ENCODE data around the gene ADAMTSL3.
A peak's percentile ranks its signal among the peaks of the same experiment; 100 is the strongest.

The ADAMTSL3 gene

DNA sequence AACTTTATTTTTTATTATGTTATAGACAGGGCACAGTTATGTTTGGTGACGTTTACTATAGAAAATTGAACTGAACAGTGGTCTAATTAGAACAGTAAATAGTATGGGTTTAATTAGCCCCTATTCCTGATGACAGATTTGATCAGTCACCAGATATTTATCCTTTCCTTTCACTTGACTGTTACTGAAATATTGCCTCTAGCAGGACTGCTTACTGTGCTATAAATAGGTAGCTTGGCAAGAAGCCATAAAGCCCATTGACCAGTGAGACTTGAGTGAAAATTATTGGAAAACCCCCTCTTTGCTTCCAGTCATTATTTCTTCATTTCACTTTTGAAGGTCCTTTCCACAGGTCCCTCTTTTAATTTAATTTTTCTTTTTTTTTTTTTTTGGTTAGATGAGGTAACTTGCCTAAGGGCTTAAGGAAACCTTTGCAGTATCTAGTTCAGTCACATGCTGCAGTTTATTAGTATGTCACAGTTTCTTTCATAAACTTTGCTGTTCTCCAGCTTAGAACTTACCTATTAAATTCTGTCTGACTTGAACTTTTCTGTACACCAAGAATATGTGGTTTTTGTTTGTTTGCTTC lies 115.6 kb downstream of the ADAMTSL3 start:
- H3K4me3 ChIP-seq (ENCODE audit: low read depth, low read length) = no peak overlapping the region
- DNase-seq (ENCODE audit: low read depth) = peak; percentile 33
- TF ChIP-seq, protein P1, sequence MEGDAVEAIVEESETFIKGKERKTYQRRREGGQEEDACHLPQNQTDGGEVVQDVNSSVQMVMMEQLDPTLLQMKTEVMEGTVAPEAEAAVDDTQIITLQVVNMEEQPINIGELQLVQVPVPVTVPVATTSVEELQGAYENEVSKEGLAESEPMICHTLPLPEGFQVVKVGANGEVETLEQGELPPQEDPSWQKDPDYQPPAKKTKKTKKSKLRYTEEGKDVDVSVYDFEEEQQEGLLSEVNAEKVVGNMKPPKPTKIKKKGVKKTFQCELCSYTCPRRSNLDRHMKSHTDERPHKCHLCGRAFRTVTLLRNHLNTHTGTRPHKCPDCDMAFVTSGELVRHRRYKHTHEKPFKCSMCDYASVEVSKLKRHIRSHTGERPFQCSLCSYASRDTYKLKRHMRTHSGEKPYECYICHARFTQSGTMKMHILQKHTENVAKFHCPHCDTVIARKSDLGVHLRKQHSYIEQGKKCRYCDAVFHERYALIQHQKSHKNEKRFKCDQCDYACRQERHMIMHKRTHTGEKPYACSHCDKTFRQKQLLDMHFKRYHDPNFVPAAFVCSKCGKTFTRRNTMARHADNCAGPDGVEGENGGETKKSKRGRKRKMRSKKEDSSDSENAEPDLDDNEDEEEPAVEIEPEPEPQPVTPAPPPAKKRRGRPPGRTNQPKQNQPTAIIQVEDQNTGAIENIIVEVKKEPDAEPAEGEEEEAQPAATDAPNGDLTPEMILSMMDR (IDR thresholded peaks at IDR 0.05; ENCODE audit: insufficient read depth, low read depth, low read length, missing control alignments) = no peak

DNA sequence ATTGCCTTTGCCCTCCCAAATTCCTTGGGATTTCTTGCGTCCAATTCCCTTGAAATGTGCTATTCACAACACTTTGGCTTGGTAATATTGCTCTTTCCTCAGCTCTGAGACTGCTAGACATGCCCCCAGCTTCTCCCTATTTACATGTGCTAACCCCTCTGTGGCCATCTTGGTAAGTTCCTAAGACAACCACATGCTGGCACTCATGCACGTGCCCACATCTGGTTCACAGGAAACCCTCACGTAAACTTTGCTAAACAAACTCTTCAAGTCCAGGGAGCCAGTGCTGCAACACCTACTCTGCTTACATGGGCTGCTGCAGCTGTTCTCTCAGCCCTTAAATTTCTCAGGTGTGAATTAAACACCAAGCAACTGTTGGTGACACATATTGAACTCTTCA lies 121.8 kb downstream of the ADAMTSL3 start:
- H3K4me3 ChIP-seq (ENCODE audit: low read depth, low read length) = no peak overlapping the region
- TF ChIP-seq, protein P1 (IDR thresholded peaks at IDR 0.05; ENCODE audit: insufficient read depth, low read depth, low read length, missing control alignments) = peak; percentile 24
- DNase-seq (ENCODE audit: low read depth) = peak; percentile 53

DNA sequence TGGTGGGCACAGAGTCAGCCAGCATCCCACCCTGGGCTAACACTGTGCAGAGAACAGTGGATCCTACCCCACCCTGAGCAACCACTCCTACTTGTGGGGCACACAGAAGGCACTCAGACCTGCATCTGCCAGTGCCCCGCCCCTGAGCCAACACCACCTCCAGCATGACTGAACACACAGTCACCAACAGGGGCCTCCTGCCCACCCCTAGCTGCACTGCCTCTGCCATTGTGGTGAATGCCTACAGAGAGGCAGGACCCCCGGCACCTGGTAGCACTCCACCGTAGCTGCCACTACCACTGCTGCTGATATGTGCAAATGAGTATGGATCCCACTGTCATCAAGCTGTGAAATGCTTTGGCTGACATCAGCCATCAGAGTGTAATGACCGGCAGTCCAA lies 123.1 kb downstream of the ADAMTSL3 start:
- DNase-seq (ENCODE audit: low read depth) = no peak
- TF ChIP-seq, protein P1 (IDR thresholded peaks at IDR 0.05; ENCODE audit: insufficient read depth, low read depth, low read length, missing control alignments) = no peak
- no peak overlapping the region for H3K4me3 ChIP-seq (ENCODE audit: low read depth, low read length)

DNA sequence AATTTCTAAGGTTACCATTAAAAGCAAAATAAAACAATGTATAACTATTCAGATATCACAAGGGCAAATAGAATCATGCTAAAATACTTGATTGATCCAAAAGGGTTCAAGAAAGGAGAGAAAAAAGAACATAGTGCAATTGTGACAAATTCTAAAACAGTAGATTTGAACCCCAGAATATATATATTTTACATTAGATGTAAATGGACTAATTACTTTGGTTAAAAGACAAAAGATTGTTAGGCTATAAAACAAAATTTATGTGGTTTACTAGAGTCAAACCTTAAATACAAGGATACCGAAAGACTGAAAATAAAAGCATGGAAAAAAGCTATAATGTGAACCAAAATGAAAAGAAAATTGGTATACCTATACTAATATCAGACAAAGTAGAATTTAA lies 129.3 kb downstream of the ADAMTSL3 start:
- TF ChIP-seq, protein P1 (IDR thresholded peaks at IDR 0.05; ENCODE audit: insufficient read depth, low read depth, low read length, missing control alignments) = no peak
- no peak for DNase-seq (ENCODE audit: low read depth)

DNA sequence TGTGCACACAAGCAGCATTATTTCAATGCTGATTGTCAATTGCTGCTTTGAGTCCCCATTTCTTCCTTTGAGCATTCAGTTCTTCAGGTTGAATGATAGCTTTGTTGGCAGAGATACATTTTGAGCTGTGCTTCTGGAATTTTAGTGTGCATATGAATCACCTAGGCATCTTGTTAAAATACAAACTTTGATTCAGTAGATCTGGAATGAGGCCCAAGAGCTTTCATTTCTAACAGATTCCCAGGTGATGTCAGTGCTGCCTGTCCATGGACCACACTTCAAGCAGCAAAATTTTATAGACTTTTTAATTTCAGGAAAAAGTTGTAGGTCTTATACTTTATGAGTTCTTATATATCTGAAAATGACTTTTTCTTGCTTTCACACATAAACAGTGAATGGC lies 131.1 kb downstream of the ADAMTSL3 start:
- no peak overlapping the region for H3K4me3 ChIP-seq (ENCODE audit: low read depth, low read length)
- TF ChIP-seq, protein P1 (IDR thresholded peaks at IDR 0.05; ENCODE audit: insufficient read depth, low read depth, low read length, missing control alignments) = no peak
- DNase-seq (ENCODE audit: low read depth) = no peak

More for the DNA sequence above, 129.3 kb downstream of the ADAMTSL3 start:
- H3K4me3 ChIP-seq (ENCODE audit: low read depth, low read length) = no peak overlapping the region

DNA sequence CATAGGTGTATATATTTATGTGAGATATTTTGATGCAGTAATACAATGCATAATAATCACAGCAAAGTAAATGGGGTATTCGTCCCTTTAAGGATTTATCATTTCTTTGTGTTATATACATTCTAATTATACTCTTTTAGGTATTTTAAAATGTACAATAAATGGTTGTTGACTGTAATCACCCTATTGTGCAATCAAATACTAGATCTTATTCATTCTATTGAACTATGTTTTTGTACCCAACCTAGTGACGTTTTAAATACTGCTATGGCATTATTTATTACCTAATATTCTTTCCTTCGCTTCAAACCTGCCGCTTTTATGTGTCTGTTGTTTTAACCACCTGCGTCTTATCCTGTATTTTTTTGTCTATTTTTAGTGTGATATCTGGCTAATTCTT lies 132.4 kb downstream of the ADAMTSL3 start:
- DNase-seq (ENCODE audit: low read depth) = no peak
- H3K4me3 ChIP-seq (ENCODE audit: low read depth, low read length) = no peak overlapping the region

More for the DNA sequence above, 132.4 kb downstream of the ADAMTSL3 start:
- TF ChIP-seq, protein P1 (IDR thresholded peaks at IDR 0.05; ENCODE audit: insufficient read depth, low read depth, low read length, missing control alignments) = no peak
